Epithelial cell of proximal tubule (primary cell): Measurements from ENCODE around the gene GSTM3. TPM values are rescaled to one million over a fixed set of nuclear protein-coding genes. Genes with fewer than 3 reads are reported as not detected.

Experiments used
- DNase-seq: peaks from one replicate; pipeline ENCODE4 v3.0.0-alpha.2; 2011; ENCODE audit warnings: low read depth
- H3K4me3 ChIP-seq: 2 replicates; pipeline ENCODE4 v1.5.1; 2011; ENCODE audit warnings: low read depth, mild to moderate bottlenecking, low read length
- CTCF ChIP-seq: conservative IDR thresholded peaks from 2 replicates; pipeline ENCODE4 v1.5.1; 2012; ENCODE audit warnings: low read depth, mild to moderate bottlenecking, low read length
- total RNA-seq: library from RNA; depleted of rRNA; stranded (reverse); fragments of >200 nt; gene quantifications from 2 replicates; pipeline ENCODE4 v1.2.3, GENCODE V29; 2015

Gene GSTM3
- total RNA-seq, 1 donor from 2014 or later = 81.9 TPM

GRCh38 chr1:109764561-109765482 lies 24.0 kb upstream of the GSTM3 start:
- no peak for DNase-seq
- H3K4me3 ChIP-seq = no peak overlapping the region
- TF ChIP-seq CTCF = no peak

GRCh38 chr1:109763646-109764415 lies 23.0 kb upstream of the GSTM3 start, which contains the start of gene EPS8L3:
TSS of gene EPS8L3 (minus strand) at chr1:109763923. CDS start at chr1:109761749, 2,174 bp downstream.
- no peak within 1 kb of the TSS for H3K4me3 ChIP-seq
- no peak for TF ChIP-seq CTCF
- no peak for DNase-seq

GRCh38 chr1:109762821-109763645 lies 22.2 kb upstream of the GSTM3 start:
- no peak overlapping the region for H3K4me3 ChIP-seq
- TF ChIP-seq CTCF = no peak
- DNase-seq = no peak

GRCh38 chr1:109762039-109762585 lies 21.3 kb upstream of the GSTM3 start:
- no peak for TF ChIP-seq CTCF
- no peak for DNase-seq
- no peak overlapping the region for H3K4me3 ChIP-seq

GRCh38 chr1:109761227-109762038 lies 20.6 kb upstream of the GSTM3 start:
- DNase-seq = no peak
- no peak overlapping the region for H3K4me3 ChIP-seq
- no peak for TF ChIP-seq CTCF
